Kidney glomerular epithelial cell (primary cell): Measurements from ENCODE around the gene CAMK2N2.

Experiments used
- DNase-seq: peaks from one replicate; lab custom pipeline; 2025; lab: John Stamatoyannopoulos, UW

Gene CAMK2N2

DNA sequence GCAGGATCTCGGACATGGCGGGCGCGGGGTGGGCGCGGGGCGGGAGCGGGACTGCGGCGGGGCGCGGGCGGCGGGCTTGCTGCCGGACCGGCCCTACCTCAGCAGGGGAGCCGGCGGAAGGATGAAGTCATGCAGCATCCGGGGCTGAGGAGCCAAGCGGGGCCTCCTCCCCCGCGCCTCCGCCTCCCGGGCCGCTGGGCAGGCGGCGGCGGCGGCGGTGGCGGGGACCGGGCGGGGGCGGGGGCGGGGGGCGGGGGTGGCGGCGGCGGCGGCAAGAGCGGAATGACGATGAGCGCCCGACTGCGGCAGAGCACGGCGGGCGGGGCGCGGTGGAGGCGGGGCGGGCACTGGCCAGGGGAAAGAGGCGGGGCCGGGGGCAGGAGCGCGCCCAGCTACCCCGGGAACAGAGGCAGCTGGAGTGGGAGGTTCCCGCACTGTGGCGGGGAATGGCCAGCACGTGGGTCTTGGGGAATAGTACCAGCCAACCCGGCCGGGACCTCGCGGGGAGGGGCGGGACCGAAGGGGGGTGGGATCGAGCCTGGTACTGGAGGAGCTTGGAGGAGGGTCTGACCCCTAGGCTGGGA, at the start of gene CAMK2N2:
TSS of gene CAMK2N2 (minus strand) at position 284 of the 584 bp plus-strand sequence. CDS start at position 16, 268 bp downstream.
- DNase-seq = peak; percentile 36

DNA sequence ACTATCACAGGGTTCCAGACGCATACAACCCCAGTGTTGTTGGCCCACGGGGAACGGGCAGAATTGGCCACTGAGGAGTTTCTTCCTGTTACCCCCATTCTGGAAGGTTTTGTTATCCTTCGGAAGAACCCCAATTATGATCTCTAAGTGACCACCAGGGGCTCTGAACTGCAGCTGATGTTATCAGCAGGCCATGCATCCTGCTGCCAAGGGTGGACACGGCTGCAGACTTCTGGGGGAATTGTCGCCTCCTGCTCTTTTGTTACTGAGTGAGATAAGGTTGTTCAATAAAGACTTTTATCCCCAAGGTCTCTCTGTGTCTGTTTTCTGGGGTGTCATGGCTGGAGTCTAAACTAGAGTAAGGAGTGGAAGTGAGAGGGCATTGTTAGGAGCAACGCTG, 47.4 kb upstream of the CAMK2N2 start:
- DNase-seq = no peak

DNA sequence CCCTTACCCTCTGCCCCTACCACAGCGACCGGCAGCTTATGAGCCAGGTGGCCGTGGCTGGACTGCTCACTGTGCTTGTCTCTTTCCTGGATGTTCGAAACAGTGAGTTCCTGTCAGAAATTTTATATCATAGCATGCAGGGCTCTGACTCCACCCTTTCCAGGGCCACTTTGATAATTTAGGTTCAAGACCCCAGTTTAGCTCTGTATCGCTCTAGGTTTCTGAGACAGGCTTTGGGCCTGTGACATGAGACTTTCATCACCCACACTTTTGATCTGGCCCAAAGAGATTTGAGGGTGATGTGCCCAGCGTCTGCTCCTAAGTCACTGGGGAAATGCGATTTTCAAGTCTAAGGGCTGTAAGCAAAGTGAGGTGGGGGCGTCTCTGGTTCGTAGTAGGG, 46.6 kb upstream of the CAMK2N2 start:
- DNase-seq = no peak

DNA sequence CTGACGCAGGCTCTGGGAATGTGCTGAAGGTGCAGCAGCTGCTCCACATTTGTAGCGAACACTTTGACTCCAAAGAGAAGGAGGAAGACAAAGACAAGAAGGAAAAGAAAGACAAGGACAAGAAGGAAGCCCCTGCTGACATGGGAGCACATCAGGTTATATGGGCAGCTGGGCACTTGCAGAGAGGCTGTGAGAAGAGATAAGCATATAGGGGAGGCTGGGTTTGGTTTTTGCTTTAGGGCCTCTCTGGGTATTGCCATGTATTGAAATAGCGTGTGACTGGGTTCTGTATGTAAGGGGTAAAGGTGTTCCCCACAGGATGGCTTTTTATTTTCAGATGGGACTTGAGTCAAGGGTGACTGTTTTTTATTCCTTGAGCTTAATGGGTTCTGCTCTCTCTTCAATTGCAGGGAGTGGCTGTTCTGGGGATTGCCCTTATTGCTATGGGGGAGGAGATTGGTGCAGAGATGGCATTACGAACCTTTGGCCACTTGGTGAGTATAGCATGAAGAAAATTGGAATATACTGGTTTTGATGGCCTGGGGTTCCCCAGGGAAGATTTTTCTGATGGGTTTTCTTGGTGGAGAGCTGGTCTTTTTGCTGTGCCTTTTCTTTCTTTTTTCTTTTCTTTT, 45.1 kb upstream of the CAMK2N2 start:
- DNase-seq = no peak

DNA sequence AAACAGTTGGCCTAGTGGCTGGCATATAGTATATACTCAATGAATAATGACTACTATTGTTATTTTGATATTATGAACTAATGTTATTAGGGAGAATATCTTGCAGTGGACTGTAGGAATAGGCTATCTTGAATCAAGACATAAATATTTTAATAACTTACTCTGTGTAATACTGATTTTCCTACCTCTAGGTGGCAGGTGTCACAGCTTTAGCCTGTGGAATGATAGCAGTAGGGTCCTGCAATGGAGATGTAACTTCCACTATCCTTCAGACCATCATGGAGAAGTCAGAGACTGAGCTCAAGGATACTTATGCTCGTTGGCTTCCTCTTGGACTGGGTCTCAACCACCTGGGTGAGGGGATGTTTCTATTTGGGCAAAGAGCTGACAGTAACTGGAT, 44.2 kb upstream of the CAMK2N2 start:
- peak; percentile 17 for DNase-seq

DNA sequence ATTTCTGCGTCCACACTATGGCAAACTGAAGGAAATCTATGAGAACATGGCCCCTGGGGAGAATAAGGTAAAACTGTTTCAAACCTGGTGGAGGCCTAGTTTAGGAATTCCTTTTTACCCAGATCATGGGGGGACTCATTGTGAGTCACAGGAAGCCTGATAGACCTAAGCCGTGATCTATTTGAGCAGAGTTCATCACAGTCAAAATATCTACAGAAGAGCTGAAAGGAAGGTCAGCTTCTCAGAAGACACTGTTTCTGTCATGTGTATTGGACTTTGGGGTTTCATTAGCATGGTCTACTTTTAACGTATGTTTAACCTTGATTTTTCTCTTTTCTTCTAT, 39.0 kb upstream of the CAMK2N2 start:
- DNase-seq = peak; percentile 35

DNA sequence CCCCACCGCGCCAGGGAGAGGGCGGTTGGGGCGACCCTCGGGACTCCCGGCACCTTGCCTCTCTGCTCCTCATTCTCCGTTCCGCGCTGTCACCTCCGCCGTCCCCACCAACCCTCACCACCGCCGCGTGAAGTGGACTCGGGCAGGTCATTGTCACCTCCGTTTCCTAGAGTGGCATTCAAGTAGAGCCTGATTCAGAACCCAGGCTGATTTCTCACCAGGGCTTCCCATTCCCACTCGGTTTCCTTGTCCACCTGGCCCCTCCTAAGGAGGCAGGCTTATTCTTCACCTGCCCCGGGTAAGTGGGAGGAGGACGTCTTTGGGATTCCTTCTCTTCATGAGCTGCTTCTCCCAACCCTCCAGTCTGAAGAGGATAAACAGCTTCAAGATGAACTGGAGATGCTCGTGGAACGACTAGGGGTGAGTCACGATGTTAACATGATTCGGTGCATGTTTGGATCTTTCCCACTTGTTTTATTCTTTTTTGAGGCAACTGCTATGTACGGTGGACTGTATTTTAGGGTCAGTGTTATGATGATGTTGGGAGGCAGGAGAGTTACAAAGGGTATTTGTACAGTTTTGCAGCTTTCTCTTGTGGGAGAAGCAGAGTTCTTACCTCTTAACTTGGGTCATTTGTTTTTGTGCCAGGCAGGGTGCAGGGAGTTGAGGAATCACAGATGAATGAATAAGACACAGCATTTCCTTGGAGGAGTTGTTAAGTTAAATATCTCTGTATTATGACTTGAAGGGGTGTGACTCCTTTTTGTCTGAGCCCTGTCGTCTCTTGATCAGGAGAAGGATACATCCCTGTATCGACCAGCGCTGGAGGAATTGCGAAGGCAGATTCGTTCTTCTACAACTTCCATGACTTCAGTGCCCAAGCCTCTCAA, 38.4 kb upstream of the CAMK2N2 start:
- no peak for DNase-seq

DNA sequence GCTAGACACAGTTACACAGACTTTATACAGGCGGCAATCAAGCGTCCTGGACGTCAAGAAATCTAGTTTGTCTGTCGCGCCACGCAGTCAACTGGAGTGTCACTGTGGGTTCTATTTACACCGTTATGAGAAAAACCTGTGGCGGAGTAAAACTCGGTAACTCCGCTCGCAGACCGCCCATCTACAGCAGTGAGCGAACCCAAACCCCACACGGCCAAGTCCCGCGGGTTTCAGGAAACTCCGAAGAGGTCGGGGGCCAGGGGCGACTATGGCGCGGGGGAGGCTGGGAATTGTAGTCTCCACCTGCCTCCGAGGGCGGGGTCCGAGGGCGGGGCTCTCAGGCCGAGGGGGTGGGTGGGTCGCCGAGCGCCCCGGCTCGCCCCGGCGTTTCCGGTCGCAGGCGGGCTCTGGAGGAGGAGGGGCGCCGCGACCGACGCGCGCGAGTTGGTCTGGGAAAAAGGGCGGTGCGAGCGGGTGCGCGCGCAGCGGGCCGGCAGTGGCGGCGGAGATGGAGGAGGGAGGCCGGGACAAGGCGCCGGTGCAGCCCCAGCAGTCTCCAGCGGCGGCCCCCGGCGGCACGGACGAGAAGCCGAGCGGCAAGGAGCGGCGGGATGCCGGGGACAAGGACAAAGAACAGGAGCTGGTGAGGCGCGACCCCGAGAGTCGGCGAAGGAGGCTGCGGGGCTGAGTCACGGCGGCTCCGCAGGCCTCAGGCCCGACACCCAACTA, 37.6 kb upstream of the CAMK2N2 start, which contains the start of gene PSMD2:
TSS of gene PSMD2 (plus strand) at position 483 of the 729 bp plus-strand sequence. CDS start at position 509, 26 bp downstream.
- DNase-seq = peak; percentile 89

DNA sequence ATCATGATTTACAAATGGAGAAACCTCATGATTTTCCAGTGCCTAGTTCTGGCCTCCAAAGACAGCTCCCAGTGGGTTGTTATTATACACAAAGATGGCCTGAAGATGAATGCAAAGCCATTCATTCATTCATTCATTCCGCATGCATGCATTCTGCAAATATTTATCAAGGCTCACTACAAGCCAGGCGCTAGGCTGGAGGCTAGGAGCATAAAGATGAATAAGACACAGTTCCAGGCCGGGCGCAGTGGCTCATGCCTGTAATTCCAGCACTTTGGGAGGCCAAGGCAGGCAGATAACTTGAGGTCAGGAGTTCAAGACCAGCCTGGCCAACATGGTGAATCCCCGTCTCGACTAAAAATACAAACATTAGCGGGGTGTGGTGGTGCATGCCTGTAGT, 35.3 kb upstream of the CAMK2N2 start:
- no peak for DNase-seq

DNA sequence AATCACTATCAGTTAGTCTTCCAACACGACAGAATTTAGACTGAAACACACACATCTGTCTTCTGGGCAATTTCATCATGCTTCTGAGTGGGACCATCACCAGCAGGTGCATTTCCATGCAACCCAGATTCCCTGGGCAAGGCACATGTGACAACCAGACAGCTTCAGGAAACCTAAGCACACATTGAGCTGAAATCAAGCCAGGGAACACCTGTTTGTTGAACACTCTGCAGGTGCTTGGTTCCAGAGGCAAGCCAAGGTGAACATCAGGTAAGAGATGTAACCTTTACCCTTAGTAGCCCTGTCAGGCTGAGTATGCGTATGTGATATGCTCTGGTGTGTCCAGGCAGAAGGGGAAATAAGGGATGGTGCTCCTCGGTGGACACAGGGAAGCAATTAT, 34.4 kb upstream of the CAMK2N2 start:
- no peak for DNase-seq

DNA sequence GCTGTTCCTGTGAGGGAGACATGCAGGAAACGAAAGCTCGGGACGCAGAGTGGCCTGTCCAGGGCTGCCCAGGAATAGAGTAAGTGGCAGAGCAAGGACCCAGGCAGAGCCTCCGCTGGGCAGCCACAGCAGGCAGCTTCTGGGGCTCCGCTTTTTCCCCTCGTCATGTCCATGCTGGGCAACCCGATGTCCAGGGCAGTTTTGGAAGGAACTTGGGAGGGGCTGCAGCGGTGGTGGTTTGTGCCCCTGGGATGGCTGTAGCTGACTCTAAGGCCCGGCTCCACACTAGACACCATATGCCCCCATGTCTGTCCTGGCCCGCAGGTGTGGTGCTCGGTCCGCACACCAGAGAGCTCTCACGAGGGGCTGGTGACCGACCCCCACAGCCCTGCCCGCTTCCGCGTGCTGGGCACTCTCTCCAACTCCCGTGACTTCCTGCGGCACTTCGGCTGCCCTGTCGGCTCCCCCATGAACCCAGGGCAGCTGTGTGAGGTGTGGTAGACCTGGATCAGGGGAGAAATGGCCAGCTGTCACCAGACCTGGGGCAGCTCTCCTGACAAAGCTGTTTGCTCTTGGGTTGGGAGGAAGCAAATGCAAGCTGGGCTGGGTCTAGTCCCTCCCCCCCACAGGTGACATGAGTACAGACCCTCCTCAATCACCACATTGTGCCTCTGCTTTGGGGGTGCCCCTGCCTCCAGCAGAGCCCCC, 30.5 kb upstream of the CAMK2N2 start:
- DNase-seq = no peak

DNA sequence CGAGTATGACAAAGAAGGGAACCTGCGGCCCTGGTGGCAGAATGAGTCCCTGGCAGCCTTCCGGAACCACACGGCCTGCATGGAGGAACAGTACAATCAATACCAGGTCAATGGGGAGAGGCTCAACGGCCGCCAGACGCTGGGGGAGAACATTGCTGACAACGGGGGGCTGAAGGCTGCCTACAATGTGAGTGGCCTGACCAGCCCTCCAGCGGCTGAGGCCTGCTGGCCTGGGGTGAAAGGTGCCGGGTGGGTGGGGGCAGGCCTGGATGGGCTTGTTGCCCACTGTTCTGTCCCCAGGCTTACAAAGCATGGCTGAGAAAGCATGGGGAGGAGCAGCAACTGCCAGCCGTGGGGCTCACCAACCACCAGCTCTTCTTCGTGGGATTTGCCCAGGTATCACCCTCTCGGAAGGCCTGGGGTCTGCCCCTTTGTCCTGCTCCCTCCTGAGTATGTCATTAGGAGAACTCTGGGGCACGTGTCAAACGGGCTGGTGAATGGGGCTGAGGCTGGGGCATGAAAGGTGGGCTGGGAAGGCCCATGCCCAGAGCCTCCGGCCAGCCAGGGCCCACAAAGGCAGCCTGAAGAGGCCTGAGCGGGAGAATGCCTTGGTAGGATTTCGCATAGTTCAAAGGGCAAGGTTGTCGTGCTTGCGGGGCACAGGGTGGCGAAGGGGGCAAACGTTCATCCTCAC, 29.8 kb upstream of the CAMK2N2 start:
- no peak for DNase-seq

DNA sequence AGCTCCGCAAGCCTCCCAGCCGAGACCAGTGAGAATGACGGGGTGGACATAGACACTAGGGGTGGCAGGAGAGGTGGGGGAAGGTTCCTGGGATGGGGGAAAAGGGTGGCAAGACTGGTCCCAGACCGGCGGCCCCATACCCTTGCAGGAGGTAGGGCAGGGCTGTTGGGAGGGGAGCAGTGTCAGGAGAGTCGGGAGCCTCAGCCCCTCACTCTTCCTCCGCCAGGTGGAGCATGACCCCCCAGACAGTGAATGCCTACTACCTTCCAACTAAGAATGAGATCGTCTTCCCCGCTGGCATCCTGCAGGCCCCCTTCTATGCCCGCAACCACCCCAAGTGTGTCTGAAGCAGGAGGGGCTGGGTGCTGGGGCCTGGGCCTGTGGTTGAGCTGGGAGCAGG, 29.0 kb upstream of the CAMK2N2 start:
- DNase-seq = no peak

DNA sequence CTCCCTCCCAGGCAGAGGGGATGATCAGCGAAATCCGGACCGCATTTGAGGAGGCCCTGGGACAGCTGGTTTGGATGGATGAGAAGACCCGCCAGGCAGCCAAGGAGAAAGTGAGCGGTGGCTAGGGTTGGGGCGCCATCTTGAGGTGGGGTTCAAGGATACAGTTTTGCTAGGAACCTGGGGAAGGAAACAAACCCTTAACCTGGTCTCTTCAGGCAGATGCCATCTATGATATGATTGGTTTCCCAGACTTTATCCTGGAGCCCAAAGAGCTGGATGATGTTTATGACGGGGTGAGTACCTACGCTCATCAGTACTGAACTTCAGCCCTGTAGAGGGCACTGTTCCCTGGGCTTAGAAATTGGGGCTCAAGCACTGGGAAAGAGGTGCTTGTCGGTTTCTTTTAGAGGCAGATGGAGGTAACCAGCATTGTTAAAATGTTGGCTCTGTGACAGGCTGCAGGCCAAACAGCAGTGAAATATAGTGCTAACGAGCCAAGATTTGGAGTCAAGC, 28.1 kb upstream of the CAMK2N2 start:
- DNase-seq = peak; percentile 41

DNA sequence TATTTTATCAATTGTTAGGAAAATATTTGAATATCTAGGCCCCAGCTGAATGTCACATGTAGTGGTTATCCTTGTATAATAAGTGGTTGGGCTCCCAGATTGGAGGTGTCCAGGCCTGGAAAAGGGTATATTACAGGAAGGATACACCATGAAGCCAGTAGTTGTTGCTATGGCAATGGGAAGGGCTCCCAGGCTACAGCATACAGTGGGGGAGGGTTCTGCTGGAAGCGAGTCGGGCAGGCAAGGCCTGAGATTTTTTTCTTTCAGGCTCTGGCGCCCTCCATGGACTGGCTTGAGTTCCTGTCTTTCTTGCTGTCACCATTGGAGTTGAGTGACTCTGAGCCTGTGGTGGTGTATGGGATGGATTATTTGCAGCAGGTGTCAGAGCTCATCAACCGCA, 23.3 kb upstream of the CAMK2N2 start:
- DNase-seq = peak; percentile 54

DNA sequence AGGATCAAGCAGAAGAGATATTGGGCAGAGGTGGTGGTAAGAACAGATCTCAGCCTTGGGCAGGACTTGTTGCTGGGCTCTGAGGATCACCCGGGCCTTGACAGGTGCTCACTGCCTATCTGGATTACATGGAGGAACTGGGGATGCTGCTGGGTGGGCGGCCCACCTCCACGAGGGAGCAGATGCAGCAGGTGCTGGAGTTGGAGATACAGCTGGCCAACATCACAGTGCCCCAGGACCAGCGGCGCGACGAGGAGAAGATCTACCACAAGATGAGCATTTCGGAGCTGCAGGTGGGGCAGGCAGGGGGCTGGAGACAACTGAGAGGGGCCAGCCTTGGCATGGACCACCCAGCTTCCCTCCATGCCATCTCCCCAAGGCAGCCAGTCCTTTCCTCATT, 22.3 kb upstream of the CAMK2N2 start:
- no peak for DNase-seq

DNA sequence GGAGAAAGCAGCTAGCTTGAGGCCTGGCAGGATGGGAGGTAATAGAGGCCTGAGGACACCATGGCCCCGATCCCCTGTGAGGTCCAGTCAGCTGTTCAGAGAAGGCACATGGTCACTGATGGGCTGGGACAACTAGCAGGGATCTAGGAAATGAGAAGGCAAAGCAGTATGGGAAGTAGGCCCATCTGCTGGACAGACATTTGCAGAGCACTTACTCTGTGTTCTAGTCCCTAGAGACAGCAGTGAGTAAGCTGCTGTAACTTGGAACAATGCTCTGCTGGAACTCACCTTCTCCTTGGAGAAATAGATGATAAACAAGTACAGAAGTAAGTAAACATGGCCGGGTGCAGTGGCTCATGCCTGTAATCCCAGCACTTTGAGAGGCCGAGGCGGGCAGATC, 21.6 kb upstream of the CAMK2N2 start:
- no peak for DNase-seq

DNA sequence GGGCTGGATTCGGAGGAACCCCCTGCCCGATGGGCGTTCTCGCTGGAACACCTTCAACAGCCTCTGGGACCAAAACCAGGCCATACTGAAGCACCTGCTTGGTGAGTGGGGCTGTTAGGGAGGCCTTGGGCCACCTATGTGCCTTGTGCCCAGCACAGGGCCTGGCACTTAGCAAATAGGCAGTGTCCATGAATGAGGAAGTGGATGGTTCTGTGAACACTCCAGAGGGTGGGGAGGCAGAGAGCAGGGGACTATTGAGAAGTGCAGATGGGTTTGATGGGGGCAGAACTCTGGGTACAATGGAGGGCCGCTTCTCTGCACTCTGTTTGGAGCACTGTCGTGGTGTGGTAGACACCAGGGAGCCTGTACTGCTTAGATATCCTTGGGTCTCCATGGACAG, 16.0 kb upstream of the CAMK2N2 start:
- DNase-seq = no peak

DNA sequence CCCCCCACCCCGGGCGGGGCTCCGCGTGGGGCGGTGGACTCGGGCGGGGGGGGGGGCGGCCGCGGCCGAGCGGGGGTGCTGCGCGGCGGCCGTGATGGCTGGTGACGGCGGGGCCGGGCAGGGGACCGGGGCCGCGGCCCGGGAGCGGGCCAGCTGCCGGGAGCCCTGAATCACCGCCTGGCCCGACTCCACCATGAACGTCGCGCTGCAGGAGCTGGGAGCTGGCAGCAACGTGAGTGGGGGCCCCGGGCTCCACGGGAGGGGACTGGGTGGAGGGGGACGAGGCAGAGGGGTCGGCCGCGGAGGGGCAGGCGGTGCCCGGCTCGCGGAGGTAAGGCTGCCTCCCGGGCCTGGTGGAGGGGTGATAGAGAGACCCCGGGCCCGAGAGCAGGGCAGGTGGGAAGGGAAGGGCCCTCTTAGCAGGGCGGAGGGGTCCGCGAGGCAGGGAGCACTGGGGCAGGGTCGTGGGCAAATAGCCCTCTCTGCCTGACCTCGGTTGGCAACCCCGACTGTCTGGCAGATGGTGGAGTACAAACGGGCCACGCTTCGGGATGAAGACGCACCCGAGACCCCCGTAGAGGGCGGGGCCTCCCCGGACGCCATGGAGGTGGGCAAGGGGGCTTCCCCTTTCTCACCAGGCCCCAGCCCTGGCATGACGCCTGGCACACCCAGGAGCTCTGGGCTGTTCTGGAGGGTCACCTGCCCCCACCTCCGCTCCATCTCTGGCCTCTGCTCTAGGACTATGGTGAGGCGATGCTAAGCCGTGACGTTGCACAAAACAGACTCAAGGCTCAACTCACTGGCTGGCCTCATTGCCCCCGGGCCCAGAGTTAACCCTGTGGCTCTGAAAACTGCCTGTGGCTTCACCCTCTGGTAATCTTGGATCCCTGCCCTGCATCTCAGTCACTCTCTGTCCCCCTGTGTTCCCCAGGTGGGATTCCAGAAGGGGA, 14.9 kb upstream of the CAMK2N2 start, which contains the start of gene ECE2:
TSS of gene ECE2 (plus strand) at position 62 of the 950 bp plus-strand sequence. CDS start at position 194, 132 bp downstream.
- no peak for DNase-seq

DNA sequence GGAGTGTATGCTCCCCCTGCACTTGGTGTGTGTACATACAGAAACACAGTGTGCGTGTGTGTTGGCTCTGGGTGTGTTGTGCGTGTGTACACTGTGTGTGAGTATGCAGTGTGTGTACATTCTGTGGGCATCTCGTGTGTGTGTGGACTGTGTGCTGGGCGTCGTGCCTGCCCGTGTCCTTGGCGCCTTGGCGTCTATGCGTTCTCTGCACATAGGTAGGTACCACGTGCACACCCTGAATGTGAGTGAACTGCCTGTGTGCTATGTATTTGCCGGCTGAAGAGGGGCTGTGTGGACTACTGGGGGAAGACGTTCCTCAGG, 14.0 kb upstream of the CAMK2N2 start:
- DNase-seq = no peak
